ENCODE data around the gene CCDC73. TPM values are rescaled to one million over a fixed set of nuclear protein-coding genes. Genes with fewer than 3 reads are reported as not detected.

The CCDC73 gene
- total RNA-seq, 1 experiment from 2014 or later = 0.04 TPM

DNA sequence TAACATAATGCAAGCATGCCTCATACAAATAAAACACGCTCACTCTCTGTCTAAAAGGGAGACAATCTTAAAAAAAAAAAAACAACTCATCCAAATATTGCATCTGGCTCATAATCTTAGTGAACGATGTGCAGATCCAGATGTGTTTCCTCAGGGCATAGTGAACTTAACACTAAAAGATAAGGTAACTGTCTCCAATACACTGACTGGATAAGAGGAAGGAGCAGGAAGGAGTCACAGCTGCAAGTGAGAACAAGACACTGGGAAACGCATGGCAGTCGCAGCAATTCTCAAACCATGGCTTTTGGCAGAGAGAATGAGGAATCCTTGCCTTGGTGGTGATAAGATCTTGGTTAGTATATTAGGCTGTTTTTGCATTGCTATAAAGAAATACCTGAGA, 220.0 kb downstream of the CCDC73 start:
- Mint-ChIP-seq H3K27me3 (ENCODE audit: low read depth) (peaks cover 14% of the 10 kb centered on the region), H3K9me3 (peaks cover 0 to 5% of the 10 kb centered on the region in 2 experiments; a peak in 2 of 5 replicates), H3K27ac (no peak overlapping the region), H3K4me3 (no peak overlapping the region), H3K36me3 (ENCODE audit: insufficient read depth in 1 of 3, low read depth in 3 of 3) (no peaks in the 10 kb centered on the region; a peak in 1 of 7 replicates), H3K4me1 (peaks cover 9 to 10% of the 10 kb centered on the region in 2 experiments)
- no peak overlapping the region for H3K14ac ChIP-seq (ENCODE audit: insufficient read depth, low read length)
- H2AFZ ChIP-seq (ENCODE audit: low read length) = no peak overlapping the region
- no peak overlapping the region for H3K4me2 ChIP-seq (ENCODE audit: insufficient read depth, insufficient read length, low read length)
- H3K4ac ChIP-seq (ENCODE audit: low read depth, low read length) = no peak overlapping the region
- WGBS (ENCODE audit: extremely low coverage, insufficient read length, low lambda C conversion rate) = no CpG with 5 or more reads among the region's 4 CpGs
- H3K27me3 ChIP-seq (ENCODE audit: insufficient read depth, low read length) = no peaks in the 10 kb centered on the region
- no peak overlapping the region for H3K18ac ChIP-seq (ENCODE audit: insufficient read length, low read depth, low read length)
- no peak overlapping the region for H2BK12ac ChIP-seq (ENCODE audit: insufficient read length, low read depth, low read length)
- H3T11ph ChIP-seq (ENCODE audit: low read length) = no peak overlapping the region
- H2BK5ac ChIP-seq (ENCODE audit: insufficient read length, low read length) = no peak overlapping the region
- no peaks in the 10 kb centered on the region for H3K9me3 ChIP-seq (ENCODE audit: control insufficient read depth, low read depth, low read length)
- no peak overlapping the region for H4K5ac ChIP-seq (ENCODE audit: insufficient read length, low read depth, low read length)
- H3K23me2 ChIP-seq (ENCODE audit: insufficient read length, low read depth, low read length, poor library complexity, severe bottlenecking) = no peaks in the 10 kb centered on the region
- peaks cover 6% of the 10 kb centered on the region; the same call in 1 of the 2 replicates for H3K4me1 ChIP-seq (ENCODE audit: insufficient read depth, low read length)
- no peak overlapping the region for H3K9ac ChIP-seq (ENCODE audit: extremely low read depth, insufficient read length, low read length)
- no peaks in the 10 kb centered on the region for H4K20me1 ChIP-seq (ENCODE audit: control insufficient read depth, insufficient read depth, insufficient read length)
- no peak overlapping the region for H2BK120ac ChIP-seq (ENCODE audit: low read depth, low read length, poor library complexity, severe bottlenecking)
- no peaks in the 10 kb centered on the region for H3K79me2 ChIP-seq (ENCODE audit: insufficient read depth, low read length)
- no peaks in the 10 kb centered on the region for H3K79me1 ChIP-seq (ENCODE audit: insufficient read depth, low read depth, low read length, poor library complexity, severe bottlenecking)
- no peak overlapping the region for H4K91ac ChIP-seq (ENCODE audit: insufficient read length, low read depth, low read length)
- no peak overlapping the region for H3K56ac ChIP-seq (ENCODE audit: insufficient read length, low read depth, low read length)
- H2BK20ac ChIP-seq (ENCODE audit: low read depth, low read length, poor library complexity, severe bottlenecking) = no peak overlapping the region
- no peak overlapping the region for H3K27ac ChIP-seq (ENCODE audit: insufficient read length, low read depth, low read length)
- DNase-seq = no peak
- no peak overlapping the region for H4K8ac ChIP-seq (replicated peaks; ENCODE audit: insufficient read length, low read depth, low read length)
- no peak overlapping the region for H3K23ac ChIP-seq (ENCODE audit: insufficient read length, low read depth, low read length)
- no peak overlapping the region for H2BK15ac ChIP-seq (ENCODE audit: low read depth, low read length)
- no peak overlapping the region for H2AK5ac ChIP-seq (ENCODE audit: insufficient read length, low read length)
- TF ChIP-seq CTCF (conservative IDR thresholded peaks at IDR 0.05) = no peak
